T-helper 1 cell treated with Interleukin-12 subunit alpha and Interleukin-12 subunit beta and Interleukin-4 antibody, amounts not matched to agents 30 ng/mL and 1 ng/mL, for 36 hours (primary cell): ENCODE data around the gene FAM222A. TPM values are rescaled to one million over a fixed set of nuclear protein-coding genes. Genes with fewer than 3 reads are reported as not detected.

ENCODE experiments used
- intact Hi-C: fragments of 100-400 bp; cut with micrococcal nuclease; formaldehyde crosslinking; loops from one replicate; pipeline ENCODE4 v1.15.1; 2024
- total RNA-seq: library from RNA; stranded (reverse); gene quantifications from 2 replicates; pipeline ENCODE4 v1.2.3, GENCODE V29; 2022

Gene FAM222A
- total RNA-seq, 1 donor from 2014 or later = 0.51 TPM

DNA sequence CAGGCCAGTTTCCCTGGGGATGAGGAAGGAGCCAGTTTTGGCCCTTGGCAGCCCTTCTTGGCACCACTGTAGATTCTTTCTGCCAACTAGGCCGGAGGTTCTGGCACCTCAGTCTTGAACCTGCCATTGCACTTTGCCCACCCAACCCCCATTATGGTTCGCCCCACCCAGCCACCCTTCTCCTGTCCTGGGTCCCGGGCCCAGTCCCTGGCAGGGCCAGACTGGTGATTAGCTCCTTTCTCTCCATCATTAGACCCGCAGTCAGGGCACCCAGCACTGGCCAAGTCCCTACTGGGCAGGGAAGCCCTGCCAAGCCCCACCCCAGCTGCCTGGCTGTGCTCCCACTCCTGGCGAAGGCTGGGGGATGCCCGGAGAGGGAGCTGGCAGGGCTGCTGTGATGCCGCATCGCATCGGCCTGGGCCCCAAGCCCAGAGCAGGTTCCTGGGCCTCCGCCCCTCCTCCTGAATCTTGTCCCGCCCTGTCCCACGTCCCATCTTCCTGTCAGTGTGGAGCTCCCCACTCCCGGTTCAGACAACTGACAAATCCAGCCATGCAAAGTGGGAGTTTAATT, 9.8 kb downstream of the FAM222A start:
- intact Hi-C loops = no loop called here

DNA sequence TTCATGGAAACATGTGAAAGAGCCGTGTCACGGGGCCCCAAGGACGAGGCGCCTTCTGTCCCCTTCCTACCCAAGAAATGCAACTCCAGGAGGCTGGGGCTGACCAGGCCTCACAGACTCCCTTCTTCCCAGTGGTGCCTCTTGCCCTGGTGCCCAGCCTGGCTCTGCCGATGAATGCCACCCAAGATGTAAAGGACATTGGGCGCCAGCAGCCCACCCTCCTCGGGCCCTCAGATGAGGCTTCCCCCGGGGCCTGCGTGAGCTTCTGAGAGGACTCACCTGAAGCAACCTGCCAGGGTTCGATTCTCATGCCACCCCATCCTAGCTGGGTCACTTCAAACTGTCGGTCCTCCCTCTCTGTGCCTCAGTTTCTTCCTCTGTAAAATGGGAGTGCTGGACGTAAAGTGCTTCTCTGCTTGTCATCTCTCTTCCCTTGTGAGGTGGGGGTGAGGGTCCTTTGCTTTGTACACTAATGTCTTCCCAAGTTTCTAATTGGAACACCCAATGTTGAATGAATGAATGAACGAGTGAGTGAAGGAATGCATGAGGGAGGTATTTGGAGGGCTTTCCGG, 10.8 kb downstream of the FAM222A start:
- intact Hi-C loops = no loop called here

DNA sequence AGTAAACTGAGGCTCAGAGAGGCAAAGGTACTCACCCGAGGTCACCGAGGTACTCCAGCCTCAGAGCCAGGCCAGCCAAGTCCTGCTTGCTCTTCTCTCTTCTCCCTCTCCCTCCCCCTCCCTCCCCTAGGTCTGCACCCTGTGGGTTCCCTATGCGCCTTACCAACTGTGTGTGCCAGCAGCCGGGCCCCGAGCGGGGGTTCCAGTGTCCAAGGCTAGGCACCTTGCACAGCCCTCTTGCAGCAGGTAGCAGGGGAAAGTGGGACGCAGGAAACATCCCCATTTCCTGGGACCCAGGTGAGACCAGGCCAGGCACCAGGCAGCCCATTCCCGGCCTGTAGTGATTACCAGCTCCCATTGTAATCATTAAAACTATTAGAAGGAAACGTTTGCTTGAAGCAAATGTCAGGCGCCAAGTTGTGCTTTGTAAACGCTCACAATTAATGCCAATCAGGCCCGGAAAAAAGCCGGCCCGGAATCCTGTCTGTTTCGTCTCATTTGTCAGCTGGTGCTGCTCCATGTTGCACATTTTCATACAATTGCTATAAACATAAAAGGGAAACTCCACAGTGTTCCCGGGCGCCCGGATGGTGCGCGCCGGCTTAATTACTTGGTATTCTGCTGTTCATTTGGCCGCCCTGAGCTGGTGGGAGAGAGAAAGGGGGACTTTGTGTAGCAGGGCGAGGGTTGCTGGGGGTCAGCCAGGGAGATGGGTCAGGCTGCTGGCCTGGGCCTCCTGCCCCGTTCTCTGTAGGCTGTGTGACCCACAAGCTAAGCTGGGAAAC, 11.9 kb downstream of the FAM222A start:
- intact Hi-C loops = no loop called here

DNA sequence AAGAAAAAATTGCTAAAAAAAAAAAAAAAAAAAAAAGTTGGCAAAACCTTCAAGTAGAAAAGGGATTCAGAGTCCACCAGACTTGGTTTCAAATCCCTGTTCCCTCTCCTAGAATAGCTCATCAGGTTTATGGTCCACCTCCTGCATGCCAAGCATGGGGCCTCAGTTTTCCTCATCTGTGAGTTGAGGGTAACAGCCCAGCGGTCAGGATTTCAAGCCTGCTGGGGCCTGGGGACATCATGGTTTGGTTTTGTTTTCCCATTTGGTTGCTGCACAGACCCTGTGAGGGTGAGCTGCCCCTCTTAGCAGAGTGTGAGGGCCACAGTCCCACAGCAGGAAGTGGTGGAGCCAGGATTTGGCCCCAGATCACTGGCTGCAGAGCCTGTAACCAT, 12.5 kb downstream of the FAM222A start:
- intact Hi-C loops = no loop called here

DNA sequence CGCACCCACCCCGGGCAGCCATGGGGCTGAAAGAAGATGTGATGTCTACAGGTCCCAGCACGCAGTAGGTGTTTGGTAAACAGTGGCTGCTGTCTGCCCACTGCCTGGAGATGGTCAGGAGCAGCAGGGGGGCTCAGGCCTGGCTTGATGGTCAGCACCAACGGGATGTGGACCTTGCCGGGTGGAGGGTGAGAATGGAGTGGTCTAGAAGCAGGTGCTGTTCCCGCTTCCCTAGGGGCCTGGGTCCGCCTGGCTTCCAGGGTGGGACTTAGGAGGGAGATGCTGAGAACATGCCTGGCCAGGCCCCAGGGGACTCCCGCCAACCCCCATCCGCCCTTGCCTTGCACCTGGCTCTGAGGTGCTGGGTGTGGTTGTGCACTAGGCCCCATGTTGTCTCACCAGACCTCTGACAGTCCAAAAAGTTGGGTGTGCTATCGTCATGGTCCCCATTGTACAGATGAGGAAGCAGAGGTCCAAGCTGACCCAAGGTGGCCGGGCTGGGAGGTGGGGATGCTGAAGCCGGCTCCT, 12.9 kb downstream of the FAM222A start:
- intact Hi-C loops = no loop called here

DNA sequence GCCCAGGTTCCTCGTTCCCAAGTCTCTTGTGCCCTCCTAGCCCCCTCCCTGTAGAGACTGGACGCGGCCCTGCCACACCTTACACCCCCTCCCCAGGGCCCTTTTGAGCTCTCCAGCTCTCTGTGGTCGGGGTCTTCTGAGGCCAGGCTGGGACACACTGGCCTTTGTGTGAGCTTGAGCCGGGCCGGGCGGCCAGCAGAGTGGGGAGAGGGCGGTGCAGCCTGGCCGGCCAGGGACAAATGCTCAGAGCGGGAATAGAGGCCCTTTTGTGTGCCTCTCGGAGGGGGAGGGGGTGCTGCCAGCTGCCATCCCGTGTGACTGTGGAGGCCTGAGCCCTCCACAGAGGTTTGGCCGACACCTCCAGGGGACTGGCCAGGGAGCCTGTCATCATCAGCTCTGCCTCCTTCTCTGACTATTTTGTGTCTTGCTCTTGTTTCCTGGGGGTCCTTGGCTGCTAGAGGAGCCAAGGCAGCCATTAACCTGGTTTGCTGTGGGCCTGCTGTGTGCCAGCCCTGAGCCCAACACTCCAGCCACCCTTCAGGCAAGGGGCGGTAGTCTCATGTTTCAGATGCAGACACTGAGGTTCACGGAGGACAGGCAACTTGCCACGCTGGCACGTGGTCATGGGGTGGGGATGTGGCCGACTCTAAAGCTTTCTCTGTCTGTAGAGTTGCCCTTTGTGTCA, 13.6 kb downstream of the FAM222A start:
- intact Hi-C loops = no loop called here

DNA sequence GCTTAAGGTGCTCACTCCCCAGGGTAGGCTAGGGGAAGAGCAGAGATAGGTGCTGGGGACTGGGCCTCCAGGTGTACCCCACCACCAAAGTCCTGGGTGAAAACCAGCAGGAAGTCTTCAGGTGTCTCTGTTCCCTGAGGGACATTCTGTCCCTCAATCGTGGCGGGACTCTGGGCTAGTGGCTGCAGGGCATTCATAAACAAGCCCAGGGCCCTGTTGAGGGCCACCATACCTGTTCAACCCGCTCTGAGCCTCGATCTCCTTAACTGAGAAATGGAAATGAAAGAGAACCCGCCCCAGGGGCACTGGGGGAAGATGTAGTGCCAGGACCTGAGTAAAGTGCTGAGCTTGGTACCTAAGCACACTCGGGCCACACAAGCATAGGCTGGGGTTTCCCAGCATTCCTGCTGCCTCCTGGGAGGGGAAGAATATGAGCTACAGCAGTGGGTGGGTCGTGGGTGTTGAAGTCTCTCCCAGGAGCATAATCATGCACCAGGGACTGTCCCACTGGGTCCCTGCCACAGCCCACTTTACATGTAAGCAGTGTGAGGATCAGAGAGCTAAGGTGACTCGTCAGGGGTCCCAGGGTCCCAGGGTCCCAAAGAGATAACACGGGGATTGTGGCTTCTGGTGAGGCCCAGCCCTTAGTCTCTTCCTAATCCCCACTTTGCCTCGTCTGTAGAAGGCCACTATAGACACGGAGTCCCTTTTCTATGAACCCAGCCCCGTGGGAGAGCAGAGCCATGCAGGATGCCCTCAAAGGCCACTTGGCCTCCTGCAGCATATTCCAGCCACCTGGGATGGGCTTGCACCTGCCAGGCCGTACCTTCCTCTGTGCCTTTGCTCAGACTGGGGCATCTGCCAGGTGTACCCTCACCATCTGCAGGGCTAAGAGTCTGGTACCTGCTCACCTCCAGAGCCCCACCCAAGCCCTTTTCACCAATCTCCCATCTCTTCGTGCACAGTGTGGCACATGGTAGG, 14.4 kb downstream of the FAM222A start:
- intact Hi-C loops = no loop called here

DNA sequence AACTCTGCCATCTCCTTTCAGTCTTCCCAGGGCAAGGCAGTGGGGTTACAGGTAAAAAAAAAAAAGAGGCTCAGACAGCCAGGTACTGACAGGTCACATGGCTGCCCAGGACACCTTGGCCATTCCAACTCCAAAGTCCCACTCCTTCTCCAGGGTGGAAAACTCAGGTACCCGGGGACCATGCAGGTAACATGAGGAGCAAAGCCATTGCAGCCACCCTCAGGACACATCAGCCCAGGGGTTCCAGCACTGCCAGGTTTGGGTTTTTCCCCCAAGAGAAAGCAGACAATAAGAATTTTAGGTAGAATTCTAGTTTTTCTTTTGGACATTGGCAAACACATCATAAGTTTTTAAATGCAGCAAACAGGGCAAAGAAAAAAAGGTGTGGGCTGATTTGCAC, 15.3 kb downstream of the FAM222A start:
- intact Hi-C loops = no loop called here

DNA sequence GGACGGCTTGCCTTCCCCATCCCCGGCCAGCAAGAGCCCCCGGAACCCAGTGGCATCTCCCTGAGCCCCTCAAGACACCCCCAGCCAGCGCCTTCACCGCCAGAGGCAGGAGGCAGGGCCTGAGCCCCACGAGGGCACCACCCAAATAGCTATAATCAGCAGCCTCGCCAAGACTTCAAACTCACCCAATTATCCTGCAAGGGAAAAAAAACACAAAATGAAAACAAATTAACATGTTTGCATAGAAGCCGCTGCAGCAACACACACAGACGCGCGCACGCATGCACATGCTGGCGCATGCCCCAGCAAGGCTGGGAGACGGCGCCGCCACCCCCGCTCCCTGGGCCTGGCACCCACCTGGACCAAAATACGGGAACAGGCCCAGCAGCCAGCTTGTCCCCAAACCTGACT, 15.8 kb downstream of the FAM222A start:
- intact Hi-C loops = no loop called here

DNA sequence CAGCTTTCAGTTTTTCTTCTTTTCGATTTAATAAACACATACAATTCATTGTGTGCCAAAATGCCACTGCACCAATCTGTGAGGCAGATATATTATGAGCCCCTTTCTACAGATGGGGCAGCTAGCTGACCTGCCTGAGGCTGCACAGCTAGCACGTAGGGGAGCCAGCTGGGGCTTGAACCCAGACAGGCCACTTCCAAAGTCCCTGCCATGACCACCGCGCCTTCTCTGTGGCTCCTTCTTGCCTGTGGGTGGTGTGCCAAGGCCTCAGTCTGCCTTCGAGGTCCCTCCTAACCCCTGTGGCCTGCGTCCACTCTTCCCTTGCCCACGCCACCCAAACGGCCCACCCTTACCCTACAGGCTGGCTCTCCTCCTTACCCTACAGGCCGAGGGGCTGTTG, 16.2 kb downstream of the FAM222A start:
- intact Hi-C loops = no loop called here

DNA sequence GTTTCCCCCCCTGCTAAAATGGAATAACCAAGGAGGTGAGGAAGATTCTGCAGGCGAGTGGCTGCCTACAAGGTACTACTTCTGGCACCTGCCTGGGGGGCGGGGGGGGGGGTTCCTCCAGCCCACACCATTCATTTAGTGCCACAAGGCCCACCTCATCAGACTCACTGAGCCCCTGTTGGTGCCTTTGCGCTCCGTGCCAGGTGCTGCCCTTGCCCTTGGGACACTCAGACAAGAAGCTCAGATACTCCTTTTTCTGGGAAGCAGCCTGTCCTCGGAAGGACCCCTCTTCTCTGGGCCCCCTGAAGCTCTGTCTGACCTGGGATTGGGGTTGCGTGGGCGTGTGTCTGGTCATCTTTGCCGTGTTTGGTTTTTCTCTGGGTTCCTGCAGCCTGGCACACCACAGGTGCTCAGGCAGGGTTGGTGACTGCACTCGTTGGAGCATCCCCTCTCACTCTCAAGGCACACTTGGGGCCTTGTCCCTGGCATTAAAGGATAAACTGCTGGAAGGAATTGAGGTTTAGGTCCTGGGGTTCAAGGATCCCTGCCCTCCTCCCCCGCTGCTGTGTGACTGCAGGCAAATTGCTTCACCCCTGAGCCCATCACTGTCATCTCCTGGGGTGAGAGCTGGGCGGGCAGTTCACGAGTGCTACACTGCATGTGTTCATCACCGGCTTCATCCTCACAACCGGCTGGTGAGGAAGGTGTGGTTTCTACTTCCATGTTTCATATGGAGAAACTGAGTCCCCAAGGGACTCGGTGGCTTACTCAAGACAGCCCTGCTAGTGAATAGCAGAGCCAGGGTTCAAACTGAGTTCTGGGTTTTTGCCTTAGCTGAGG, 16.9 kb downstream of the FAM222A start:
- intact Hi-C loops = no loop called here

DNA sequence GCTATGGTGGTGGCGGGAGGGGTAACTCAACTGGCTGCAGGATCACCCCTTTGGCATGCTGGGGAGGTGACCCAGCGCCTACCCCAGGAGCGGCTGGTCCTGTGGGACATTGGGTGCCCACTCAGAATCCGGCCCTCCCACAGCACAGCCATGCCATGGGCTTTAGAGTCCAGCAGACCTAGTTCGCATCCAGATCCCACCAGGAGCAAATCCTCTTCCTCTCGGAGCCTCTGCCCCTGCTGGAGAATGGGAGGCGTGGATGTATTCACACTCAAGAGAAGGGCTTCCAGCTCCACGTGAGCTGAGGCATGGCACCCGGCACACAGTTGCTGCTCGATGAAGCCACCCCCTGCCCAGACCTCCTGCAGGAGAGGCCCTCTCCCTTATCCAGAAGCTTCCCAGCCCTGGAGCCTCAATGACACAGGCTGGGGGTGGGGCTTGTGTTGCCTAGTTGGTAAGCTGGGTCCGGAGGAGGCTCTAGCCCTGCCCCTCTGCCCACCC, 17.7 kb downstream of the FAM222A start:
- intact Hi-C loops = no loop called here

DNA sequence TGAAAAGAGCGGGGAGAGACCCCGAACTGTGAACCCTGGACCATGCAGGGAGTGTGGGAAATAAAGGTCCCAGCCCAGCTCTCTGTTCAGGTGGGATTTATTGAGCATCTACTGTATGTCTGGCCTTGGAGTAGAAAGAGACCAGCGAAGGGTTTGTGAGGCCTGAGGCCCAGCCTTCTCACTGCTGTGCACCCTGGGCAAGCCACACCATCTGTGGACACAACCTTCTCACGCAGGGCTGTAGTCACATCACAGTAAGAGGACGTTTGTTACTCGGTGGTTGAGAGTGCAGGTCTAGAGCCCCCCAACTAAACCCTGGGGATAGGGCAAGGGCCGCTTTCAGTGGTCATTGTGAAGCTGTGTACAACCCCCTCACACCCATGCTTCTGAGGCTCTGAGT, 18.2 kb downstream of the FAM222A start:
- intact Hi-C loops = no loop called here

DNA sequence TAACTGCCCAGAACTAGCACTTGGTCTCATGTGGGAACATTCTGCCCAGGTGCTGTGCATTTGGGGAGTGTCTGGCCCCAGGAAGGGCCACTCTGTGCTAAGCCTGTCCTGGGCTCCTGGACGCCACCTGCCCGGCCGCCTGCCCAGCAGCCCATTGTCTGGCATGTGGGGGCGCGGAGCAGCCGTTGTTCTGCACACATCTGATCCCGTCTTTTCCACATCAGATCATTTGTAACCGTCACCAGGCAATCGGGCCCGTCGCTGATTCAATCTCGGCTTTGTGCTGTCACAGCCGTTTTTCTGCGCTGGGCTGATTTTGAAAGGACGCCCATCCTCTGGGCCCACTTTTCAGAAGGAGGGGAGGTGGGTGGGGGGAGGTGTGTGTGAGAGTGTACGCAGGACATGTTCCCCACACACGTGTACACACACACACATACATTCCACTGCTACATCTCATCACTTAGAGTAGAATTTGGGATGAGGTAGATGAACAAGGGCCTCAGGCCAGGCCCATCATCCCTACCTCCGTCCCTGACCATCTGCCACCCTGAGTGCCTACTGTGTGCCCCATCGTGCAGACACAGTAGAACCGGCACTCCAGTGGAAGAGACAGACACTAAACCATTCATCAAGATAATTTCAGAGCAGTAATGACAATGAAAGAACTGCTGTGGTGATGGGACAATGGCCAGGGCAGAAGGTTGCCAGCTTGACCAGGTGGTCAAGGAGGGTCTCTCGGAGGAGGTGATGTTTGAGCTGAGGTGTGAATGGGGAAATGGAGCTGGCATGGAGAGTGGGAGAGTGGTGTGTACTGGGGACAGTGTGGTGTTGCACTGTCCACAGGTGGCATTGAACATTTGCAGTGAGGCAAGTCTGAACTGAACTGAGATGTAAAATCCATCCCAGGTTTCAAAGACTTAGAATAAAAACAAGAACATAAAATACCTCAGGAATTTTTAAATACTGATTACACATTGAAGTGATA, 19.0 kb downstream of the FAM222A start:
- intact Hi-C loops = no loop called here

DNA sequence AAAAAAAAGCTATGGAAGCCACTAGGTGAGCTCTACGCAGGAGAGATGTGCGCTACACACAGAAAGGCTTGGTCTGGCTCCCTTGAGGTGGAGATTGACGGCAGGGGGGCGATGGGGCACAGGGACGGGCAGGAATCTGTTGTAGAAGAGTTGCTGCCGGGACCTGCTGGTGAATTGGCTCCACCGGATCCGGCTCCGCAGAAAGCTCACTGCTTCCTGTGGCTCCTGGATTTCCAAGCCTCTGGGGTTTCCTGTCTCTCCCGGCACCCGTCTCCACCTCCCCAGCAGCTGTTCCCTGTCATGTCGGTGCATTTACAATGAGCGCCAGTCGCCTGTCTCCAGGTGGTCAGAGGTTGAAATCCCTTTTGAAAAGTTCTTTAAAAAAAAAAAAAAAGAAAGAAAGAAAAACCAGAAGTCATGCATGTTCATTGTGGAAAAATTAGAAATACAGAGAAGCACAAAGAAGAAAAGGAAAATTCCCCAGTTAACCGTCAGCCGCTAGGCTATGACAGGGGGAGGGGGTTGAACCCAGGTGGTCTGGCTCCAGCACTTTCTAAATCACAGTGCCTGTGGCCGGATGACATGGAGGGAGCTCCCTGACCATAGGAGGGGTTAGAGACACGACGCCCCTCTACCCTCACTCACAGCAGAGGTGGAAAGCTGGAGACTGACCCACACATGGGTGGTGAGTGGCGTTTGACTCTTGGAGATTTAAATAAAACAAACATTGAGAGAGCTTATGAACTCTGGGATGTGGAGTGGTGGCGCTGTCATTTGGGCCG, 20.8 kb downstream of the FAM222A start:
- intact Hi-C loops = no loop called here

DNA sequence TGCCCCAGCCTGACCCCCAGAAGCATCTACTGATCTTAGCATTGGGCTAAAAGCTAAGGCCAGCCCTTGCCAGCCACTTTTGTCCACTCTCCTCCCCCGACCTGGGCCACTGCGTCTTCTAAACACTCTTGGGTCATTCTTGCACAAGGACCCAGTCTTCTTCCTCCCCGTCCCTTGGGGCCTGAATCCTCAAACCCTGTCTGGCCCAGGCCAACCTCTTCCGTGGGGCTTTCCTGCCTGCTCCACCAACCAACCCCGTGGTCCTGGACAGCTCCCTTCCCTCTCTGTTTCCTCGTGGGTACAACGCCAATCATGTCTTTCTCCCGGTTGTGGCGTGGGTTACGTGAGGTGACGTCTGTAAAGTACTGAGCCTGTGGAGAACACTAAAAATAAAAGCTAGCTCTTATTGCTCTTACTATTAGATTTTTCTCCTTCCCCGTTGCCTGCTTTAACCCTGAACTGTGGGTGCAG, 21.5 kb downstream of the FAM222A start:
- intact Hi-C loops = no loop called here

DNA sequence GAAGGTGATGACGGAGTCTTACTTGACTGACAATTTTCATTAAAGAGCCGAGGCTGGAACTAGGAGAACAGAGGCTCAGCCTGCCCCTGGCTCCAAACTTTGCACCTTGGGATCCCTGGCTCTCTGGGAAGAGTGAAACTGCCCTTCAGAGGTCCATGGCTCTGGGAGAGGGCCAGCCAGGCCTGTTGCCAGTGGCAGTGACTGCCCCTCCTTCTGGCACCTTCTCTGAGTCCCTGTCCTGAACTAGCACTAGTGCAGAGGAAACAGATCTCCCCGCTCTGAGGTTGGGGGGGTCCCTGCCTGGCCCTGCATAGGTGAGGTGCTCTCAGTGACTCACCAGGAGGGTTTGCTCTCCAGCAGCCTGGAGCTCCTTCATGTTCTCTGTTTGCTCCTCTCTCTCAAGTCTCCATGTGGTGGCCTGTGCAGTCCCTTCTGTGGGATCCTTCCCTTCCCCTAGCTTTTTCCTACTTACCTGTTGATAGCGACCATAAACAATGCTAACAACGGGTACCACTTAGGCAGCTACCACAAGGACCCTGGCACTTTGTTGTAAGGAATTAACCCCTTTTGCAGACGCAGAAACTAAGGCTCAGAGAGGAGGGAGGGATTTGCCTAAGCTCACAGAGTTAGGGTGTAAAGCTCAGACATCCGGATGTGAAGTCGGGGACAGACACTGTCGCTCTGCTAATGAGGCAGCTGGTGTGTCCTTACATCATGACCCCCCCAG, 22.4 kb downstream of the FAM222A start:
- intact Hi-C loops = no loop called here
